Islet of Langerhans (tissue), 1 donor: Measurements from ENCODE around the gene CADPS.

Experiments used
- FAIRE-seq: peaks from one replicate; lab custom pipeline; 2011; peaks lifted over from hg19 to GRCh38; lab: Jason Lieb, UNC

Gene CADPS

GRCh38 chr3:62873761-62874710 lies 1.2 kb downstream of the CADPS start:
- FAIRE-seq: no peak

GRCh38 chr3:62873451-62873760 lies 1.8 kb downstream of the CADPS start:
- FAIRE-seq: peak; percentile 17

GRCh38 chr3:62872318-62872717 lies 2.9 kb downstream of the CADPS start:
- peak; percentile 72 for FAIRE-seq

GRCh38 chr3:62870321-62870720 lies 4.9 kb downstream of the CADPS start:
- no peak for FAIRE-seq

GRCh38 chr3:62863648-62864047 lies 11.6 kb downstream of the CADPS start:
- FAIRE-seq: no peak

DNA sequence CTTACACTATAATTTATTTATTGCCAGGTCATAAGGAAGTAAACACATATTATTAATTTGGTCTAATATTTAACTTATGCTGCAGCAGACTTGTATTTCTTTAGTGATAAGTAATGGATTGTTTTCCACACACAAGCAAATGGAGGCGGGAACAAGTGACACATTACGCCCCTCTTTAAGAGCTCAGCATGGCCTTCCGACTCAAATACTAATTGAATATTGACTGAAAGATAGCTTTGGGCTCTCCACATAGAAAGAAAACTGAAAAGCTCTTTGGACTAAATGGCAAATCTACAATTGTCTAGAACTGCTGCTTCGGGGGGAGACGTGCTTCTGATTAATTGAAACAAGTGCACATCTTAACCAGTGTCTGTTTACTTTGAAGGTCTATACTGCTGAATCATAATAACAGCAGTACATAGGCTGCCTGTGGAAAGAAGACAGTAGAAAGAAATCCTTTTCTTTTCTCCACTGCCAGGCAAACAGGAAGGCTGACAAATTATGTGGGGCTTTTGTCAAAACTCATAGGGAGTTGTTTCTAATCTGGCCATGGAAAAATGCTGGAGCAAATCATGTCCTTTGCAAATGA lies 15.9 kb downstream of the CADPS start:
- FAIRE-seq: no peak

DNA sequence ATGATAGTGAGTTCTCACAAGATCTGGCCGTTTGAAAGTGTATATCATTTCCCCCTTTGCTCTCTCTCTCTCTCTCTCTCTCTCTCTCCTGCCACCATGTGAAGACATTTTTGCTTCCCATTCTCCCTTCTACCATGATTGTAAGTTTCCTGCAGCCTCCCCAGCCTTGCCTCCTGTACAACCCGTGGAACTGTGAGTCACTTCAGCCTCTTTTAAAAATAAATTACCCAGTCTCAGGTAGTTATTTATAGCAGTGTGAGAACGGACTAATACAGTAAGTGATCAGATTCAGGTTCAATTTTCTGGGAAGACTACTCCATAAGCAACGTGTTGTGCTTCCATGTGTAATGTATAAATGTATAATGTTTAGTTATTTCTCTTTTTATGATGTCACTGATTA lies 29.2 kb downstream of the CADPS start:
- FAIRE-seq: no peak

DNA sequence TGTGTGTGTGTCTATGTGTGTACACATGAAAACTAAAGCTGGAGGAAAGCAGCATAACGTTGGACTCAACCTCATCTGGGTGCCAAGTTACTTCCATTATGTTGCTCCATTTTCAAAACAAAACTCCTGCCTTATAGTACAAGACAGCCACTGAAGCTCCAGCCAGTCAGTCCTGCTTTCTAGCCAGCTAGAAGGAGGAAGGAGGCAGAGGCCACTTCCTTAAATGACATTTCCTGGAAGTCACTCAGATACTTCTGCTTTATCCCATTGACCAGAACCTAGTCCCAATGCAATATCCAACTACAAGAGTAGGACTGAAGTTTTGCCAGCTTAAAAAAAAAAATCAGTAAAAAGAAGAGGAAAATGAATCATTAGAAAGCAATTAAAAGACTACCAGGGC lies 31.7 kb downstream of the CADPS start:
- no peak for FAIRE-seq

- no peak for FAIRE-seq
Observed at GRCh38 chr3:62839748-62840147, 35.5 kb downstream of the CADPS start.

DNA sequence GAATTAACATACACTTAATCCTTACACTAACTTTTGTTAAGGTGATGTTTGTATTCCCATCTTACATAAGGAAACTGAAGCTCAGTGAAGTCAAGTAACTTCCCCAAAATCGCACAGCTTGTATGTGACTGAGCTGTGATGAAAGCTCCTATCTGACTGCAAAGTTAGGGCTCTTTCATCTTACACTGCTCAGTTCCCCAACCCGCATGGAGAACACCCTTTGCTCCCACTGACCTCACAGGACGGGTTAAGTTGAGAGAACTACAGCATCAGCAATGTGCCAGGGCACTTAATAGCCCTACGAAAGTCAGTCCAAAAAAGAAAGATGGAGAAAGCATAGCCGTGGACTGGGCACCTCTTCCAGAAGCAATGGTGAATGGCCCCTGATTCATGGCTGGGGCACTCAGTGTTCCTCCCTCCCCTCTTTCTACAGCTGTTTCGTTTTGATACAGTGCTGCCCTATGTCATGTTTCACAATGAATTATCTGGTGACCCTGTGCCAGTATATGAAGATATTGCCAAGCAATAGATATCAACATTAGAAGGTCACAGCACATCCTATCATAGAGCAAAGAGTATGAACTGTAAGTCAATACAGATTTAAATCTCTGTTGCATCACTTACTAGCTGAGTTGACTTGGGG lies 38.0 kb downstream of the CADPS start:
- FAIRE-seq: no peak

DNA sequence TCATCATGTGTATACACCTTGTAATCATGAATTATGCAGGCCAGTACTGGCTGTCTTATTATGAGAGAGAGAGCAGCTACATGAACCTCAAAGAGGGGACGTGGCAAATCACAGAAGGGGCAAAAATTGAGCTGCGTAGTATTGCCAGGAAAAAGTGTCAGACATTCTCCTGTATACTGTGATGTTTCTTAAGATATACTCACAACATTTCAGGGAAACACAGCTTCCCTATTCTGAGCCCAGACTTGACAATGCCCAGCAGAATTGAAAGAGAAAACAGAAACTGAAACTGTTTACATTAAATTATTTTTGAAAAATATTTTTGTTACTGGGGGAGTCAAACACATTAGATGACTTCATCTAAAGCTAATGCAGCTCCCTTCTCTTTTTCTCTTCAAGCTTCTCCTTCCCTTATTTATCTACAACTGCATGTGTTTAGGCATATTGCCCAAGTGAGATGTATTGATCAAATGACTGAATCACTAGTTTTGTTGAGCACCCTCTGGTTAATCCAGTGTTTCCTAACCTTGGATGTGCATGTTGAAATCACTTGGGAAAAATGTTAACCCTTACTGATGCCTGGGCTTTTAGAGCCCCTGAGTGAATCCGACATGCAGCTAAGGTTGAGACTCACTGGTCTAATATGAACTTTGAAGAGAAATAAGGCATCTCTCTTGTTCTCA lies 39.5 kb downstream of the CADPS start:
- FAIRE-seq: peak; percentile 69

GRCh38 chr3:62833538-62833937 lies 41.7 kb downstream of the CADPS start:
- FAIRE-seq: no peak

DNA sequence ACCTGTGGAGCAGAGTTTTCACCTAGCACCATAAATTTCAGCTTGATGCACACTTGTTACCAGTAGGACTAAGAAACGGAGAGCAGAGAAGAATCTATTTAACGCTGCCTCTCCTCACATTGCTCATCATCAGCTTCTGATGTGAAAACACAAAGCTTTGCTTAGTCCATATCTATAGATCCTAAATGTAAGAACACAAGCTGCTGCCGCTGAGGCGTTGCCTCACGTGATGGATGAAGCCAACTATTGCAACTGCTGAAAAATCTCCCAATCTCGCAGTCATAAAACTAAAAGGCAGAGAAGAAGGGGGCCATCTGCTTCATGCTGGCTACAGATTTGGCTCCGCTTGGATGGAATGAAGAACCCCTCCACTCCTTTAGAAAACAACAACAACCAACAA lies 42.7 kb downstream of the CADPS start:
- FAIRE-seq: no peak

GRCh38 chr3:62830727-62831322 lies 44.4 kb downstream of the CADPS start:
- no peak for FAIRE-seq

GRCh38 chr3:62827550-62827949 lies 47.7 kb downstream of the CADPS start:
- FAIRE-seq: no peak

GRCh38 chr3:62824965-62825592 lies 50.1 kb downstream of the CADPS start:
- FAIRE-seq: no peak

- no peak for FAIRE-seq
Observed at GRCh38 chr3:62823461-62824050, 51.7 kb downstream of the CADPS start.

DNA sequence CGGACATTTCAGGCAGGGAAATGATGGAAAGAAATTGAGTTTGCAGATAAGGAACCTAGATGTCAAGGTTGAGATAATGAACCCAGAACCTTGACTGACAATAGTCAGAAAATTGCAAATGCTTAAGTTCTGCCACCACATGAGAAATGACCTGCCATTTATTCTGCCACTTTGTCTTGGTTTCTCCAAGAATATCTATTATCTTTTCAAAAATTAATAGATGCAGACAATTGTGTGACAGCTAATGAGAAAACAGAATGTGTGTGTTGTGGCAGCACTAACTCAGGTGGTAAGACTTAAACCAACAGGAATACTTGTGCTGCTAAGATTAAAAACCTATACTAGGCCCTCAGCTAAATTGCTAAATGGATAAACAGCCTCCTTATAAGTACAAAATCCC lies 52.3 kb downstream of the CADPS start:
- FAIRE-seq: no peak

DNA sequence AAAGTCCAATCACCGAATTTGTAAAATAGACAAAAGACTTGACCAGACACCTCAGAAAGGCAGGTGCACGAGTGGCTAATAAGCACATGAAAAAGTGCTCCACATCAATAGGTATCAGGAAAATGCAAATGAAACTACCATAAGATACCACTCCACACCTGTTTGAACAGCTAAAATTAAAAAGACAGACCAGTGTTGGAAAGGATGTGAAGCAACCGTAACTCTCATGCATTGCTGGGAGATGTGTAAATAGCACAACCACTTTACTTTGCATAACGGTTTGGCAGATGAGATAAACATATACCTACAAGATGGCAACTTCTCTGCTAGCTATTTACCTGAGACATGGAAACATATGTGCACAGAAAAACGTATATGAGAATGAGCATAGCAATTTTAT lies 56.9 kb downstream of the CADPS start:
- FAIRE-seq: no peak

DNA sequence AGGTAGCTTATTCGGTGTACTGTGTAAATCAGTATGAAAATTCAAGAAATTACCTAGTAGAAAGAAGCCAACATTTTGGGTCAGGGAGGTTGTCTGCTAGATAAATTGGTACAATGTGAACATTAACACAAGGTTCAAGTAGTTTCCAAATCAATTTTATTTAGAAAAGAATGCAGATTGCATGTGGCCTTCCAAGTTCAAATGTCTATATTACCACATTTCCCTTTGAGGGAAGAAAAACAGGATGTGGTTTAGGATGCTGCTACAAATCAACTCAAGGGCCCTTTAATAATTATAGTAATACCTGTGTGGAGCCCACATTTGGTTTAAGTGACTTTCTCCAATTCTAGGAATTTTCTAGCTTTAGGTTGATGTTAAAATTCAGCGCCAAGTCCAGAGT lies 57.5 kb downstream of the CADPS start:
- no peak for FAIRE-seq

DNA sequence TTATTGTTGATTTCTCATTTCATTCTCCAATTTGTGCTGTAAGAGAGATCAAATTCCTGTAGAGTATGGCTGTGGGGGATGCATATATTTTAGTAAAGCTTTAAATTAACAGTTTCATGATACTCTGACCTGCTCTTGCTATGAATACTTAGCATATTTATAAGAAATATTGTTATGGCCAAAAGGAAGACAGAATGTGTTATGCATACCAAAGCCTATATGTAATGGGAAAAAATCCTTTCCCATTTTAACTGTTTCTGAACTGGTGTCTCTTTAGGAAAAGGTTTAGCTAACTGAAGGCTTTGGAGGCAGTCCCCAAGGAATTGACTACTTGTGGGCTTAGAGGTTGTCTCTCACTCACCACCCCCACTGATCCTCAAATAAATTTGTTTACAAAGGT lies 59.2 kb downstream of the CADPS start:
- FAIRE-seq: no peak

GRCh38 chr3:62812631-62813030 lies 62.6 kb downstream of the CADPS start:
- no peak for FAIRE-seq
